NCI-H446 (cell line): ENCODE data around the gene TTC28.
"Not testable (repeated sequence)": the region's sequence is repeated elsewhere in the genome, so short reads cannot be mapped to it uniquely, and the experiment has no call there.

Experiments
- DNase-seq, 2 experiments: peaks; one replicate each; lab custom pipeline; 2025; lab: John Stamatoyannopoulos, UW

TTC28 gene

DNA sequence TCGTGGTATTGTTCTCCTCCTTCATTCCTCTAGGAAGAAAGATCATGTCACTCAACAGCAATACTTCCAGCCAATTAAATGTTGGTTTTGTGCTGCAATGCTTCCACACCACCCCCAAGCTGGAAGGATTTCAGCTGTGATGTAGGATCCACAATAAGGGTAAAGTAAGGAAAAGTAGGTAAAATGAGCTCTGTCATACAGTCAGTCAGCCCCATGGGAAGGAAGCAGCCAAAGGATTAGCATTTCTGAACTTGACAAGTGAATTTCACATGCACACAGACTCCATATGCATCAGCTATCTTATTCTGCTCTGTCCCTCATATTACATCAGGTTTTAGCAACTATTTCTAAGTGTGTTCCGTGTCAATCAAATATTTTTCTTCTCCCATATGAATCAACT is 197.9 kb downstream of the TTC28 start:
- DNase-seq = no peak

DNA sequence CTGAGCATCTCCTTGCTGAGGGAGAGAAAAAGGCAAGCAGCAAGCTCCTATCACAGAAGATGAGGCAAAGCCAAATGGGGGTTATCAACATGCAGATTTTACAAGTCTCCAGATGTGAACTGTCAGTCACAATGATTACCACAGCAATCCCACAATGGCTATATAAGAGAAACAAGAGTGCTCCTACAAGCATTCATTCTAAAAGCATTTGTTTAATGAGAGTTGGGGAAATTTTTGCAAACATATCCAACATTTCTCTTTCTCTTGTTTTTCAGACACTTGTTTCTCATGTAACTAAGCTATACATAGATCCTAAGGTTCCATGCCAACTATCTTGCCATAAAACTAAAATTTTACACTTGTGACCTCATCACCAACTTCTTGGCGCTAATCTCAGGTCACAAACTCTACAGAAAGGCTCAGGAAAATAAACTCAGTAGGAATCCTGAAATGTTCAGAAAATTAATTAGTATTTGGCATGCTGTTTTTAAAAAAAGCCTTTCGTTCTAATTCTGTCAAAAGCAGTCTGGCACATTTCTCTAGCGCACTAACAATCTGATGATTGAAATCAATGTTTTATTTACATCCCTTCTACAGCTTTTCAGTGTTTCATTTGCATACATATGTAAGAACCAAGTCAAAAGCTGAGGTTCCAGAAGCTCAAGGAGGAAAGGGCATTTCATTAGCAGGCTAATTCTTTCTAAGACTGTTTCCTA is 199.5 kb downstream of the TTC28 start:
- peak; percentile 31 to 61 for DNase-seq

DNA sequence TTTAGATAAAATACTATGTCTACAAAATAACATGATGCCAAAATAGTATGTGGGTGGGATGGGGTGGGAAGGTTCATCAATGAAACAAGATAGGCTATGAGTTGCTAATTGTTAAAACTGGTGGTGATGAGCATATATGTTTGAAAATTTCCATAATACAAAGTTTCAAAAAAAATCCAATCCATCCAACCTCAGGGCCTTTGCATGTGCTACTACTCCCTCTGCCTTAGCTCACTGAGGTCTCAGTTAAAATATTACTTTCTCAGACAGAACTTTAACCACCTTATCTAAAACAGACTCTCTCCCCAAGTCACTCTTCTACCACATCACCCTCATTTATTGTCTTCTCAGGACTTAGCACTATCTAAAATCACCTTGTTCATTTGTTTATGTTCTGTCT is 201.1 kb downstream of the TTC28 start:
- no peak for DNase-seq

- DNase-seq = no peak
Observed at GRCh38 chr22:28477556-28477955, 202.1 kb downstream of the TTC28 start.

DNA sequence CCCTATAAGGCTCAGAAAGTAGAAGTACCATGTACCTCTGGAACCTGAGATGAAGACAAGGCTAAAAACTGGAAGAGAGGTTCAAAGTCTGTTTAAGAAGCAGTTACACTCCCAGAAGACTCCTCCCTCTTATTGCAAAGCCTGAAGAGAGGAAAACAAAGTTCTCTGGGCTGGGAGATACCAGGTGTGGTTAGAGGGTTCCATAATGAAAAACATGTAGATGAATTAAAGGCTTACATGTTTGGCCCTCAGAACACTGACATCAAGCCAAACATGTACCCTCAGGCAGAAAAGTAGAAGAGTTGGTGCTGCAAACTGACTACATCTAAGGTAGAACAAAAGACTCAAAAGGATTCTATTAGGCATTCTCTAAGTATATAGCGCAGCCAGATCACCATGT is 205.3 kb downstream of the TTC28 start:
- DNase-seq = no peak

DNA sequence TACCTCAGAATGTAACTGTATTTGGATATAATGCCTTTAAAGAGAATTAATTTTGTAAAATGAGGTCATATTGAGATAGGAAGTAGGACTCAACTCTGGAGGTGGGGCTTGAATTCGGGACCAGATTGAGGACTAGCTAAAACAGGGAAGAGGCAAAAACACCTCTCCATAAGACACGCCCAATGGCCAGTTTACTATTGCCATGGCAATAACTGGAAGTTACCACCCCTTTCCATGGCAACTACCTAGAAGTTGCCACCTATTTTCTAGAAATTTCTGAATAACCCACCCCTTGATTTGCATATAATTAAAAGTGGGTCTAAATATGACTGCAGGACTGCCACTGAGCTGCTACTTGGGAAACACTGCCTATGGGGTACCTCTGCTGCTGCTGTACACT is 206.4 kb downstream of the TTC28 start:
- DNase-seq = no peak

GRCh38 chr22:28467055-28467454 is 212.6 kb downstream of the TTC28 start:
- DNase-seq = not testable (repeated sequence)

DNA sequence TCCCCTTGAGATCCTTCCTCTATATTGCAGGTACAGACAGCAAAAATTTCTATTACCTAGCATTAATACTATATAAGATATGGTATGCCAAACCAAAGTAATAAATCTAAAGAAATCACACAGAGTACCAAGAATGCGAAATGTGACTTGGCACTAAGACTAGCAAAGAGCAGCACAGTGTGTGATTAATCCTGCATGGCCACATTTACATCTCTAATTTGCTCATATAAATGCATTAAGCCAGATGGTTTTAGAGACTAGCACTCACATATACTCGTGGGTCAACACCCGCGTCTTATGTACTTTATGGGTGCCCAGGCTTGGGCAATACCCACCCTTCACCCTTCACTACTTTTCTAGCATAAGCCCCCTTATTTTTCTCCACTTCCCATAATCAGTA is 213.2 kb downstream of the TTC28 start:
- peak; percentile 12 to 43 for DNase-seq

DNA sequence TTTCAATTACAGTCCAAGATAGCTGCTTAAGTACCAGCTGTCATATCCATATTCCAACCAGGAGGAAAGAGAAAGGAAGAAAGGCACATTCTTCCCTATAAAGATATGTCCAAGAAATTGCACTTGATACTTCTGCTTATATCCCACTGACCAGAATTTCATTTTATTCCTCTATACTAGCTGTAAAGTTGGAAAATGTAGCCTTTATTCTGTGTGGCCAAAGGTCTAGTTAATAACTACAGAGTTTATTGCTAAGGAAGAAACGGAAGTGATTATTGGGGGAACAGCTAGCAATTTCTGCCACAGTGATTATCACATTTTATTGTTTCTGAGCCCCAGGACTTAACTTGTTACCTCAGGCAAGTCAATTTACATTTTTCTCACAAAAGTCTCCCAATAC is 213.8 kb downstream of the TTC28 start:
- no peak for DNase-seq

DNA sequence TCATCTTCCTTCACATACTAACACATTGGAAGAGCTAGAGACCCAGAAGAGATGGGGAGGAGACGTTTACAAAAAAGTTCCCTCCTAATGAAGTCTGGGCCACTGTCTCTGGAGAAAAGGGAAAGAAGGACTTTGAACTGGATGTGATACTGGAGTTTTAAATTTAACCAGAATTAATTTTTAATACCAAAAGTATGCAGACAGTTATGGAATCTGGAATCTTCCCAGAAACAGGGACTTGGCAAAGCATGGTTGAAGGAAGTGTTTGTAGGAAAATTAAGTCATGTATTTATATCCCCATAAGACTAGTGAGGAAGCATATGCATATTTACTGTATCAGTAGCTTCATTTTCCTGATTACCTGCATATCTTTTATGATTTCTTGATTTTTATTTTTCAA is 215.5 kb downstream of the TTC28 start:
- no peak for DNase-seq

DNA sequence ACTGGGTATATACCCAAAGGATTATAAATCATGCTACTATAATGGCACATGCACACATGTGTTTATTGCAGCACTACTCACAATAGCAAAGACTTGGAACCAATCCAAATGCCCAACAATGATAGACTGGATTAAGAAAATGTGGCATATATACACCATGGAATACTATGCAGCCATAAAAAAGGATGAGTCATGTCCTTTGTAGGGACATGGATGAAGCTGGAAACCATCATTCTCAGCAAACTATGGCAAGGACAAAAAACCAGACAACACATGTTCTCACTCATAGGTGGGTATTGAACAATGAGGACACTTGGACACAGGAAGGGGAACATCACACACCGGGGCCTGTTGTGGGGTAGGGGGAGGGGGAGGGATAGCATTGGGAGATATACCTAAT is 216.2 kb downstream of the TTC28 start:
- not testable (repeated sequence) for DNase-seq

DNA sequence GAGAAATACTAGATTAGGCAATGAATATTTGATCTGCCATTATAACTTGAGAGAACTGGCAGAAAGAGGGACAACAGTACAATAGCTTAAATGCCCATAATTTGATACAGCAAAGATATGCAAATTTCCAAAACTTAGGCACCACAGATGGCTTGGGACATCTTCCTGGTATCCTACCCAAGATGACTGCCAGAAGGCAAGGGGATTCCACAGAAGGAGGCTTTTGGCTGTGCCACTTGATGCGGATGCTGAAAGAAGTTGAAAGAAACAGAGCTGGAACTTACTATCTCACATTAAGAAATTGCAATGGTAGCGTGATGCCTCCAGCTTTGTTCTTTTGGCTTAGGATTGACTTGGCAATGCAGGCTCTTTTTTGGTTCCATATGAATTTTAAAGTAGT is 216.7 kb downstream of the TTC28 start:
- no peak for DNase-seq

DNA sequence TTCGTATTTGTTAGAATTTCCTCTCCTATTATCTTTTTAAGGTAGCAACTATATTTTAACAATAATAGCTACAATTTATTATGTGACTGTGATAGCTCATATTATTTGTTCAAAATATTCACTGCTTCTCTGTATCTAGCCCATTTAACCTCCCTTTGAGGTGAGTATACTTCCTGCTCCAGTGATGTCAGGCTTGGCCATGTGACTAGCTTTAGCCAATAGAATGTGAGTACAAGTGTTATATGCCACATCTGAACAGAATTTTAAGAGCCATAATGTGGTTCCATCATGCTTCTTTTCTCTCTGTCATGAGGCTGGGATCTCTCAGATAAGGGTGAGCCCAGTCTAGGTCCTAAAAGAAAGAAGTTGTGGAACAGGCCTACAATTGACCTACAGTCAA is 217.6 kb downstream of the TTC28 start:
- DNase-seq = no peak

DNA sequence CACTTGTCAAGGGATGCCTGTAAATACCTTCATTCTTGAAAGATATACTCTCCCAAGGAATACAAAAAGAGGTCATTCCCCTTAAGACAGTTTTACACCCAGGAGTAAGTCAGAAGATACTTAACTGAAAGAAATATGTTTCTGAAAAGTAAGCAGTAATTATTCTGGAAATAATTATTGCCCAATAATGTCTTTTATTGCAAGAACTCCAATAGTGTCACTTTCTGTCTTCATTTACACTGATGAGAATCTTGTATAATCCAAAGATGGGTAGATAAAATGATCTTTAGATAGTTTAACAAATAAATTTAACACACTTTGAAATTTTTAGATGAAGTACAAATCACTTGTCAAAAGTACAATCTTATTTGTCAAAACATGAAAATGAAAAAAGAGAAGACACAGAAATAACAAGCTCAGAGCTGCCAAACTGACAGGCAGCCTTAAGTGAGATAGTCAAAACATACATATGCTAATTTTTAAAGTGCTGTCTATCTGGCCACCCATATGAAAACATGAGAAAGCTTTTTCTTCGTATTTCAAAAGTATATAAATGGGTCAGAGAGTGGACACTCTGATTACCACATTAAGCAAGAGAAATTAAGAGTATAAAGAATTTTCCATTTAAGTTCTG is 225.1 kb downstream of the TTC28 start:
- DNase-seq = no peak

DNA sequence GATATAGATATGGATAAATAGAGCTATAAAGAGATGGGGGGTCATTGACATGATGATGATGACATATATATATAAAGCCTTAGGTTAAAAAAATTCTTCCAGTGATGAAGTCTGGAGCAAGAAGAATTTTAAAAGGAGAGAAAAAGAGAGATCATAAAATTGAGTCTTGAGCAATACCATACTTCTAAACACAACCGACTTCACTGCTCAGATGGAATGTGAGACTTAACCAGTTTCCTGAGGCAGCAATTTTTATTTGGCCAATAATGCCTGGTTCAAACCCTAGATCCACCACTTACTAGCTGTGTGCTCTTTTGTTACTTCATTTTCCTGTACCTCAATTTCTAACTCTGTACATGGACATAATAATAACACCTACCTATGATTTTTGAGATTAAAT is 229.5 kb downstream of the TTC28 start:
- DNase-seq = no peak

GRCh38 chr22:28449041-28449440 is 230.6 kb downstream of the TTC28 start:
- DNase-seq = no peak

DNA sequence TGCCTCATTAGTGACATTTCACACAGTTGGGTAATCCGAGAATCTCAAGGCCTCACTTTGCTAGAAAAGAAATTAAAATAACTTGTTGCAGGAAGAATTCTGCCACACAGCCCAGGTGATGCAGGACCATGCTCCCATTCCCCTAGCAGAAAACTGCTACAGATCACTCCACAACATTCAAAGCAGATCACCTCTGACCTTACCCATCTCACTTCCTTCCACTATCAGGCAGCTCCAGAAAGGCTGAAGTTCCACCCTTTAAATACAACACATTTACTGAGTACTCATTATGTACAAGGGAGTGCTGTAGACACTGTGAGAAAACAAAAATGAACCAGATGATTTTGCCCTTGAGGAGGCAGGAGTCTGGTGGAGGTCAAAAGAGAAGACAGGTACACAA is 231.0 kb downstream of the TTC28 start:
- DNase-seq = no peak

- DNase-seq = no peak
Observed at GRCh38 chr22:28444659-28445058, 235.0 kb downstream of the TTC28 start.

GRCh38 chr22:28443526-28443876 is 236.1 kb downstream of the TTC28 start:
- DNase-seq = peak; percentile 72 to 85

DNA sequence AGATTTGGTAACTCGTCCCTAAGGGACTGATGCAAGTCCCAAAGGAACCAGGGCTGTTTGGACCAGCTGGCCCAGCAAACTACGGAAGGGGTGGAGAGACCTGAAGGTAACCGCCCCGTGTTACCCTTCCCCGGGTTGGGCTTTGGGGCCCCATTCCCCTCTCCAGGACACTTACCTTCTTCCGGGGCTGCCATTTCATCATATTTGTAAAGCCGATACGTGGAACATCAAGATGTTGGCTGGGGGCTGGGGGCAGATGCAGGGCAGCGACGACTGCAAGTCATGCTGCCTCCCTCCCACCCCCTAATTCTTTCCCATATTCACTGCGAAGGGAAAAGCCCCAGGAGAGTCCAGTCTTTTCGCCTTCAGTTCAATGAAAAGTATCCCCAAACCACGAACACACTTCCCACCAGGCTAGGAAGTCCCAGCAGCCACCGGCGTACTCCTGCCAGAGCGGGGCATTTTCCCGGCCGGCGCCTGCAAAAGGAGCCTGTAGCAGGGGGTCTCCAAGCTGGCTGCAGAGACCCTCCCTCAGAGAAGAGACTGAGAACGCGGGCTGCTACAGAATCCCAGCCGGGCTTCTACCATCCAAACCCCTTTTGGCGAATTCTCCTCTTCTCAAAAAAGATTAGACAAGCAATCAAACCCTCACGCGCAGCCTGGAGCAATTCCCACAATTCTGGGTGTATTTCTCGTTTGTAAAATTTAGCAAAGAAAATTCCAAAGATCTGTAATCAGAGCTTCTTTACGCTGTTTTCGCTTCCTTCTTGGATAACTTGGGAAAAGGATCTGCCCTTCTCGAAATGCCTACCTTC is 236.7 kb downstream of the TTC28 start:
- DNase-seq = peak in 1 of 2 experiments; percentile 75

DNA sequence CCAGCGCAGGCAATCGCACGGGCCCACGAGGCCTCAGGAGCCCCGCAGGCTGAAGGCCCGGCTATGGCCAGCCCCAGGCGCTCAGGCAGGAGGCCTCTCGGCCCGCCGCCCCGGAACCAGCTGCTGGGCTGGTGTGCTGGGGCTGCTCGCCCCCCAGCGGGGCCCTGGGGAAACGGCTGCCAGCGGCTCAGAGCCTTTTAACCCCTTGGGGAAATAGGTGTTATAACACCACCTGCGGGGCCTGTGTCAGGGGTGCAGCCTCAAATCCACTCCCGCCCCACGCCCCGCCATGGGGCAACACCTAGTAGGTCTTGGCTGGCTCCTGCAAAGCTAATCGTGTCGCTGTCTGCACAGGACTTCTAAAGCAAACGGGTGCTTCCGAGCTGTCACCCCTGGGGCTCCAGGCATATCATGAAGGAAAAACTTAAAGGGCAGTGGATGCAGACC is 237.4 kb downstream of the TTC28 start:
- DNase-seq = peak; percentile 69 to 83

GRCh38 chr22:28441720-28442263 is 237.8 kb downstream of the TTC28 start:
- peak; percentile 41 to 69 for DNase-seq
